Astrocyte of the cerebellum (primary cell): ENCODE results near the gene CACNA1G.

Experiments used
- DNase-seq: peaks from one replicate; pipeline ENCODE4 v3.0.0-alpha.2; 2011; ENCODE audit warnings: low read depth
- H3K4me3 ChIP-seq: 2 replicates; pipeline ENCODE4 v1.5.1; 2011; ENCODE audit warnings: mild to moderate bottlenecking, low read depth, low read length, moderate library complexity
- in situ Hi-C: cut with HindIII; loops from 2 replicates; pipeline ENCODE4 v1.10.0; 2017; ENCODE audit warnings: low sequenced_read_pairs
- TF ChIP-seq, protein P1 (sequence below): IDR thresholded peaks from 2 replicates; pipeline ENCODE4 v1.5.1; 2012; ENCODE audit warnings: low read length, low read depth, moderate library complexity, mild to moderate bottlenecking; ENCODE audit errors: missing control alignments

The CACNA1G gene

DNA sequence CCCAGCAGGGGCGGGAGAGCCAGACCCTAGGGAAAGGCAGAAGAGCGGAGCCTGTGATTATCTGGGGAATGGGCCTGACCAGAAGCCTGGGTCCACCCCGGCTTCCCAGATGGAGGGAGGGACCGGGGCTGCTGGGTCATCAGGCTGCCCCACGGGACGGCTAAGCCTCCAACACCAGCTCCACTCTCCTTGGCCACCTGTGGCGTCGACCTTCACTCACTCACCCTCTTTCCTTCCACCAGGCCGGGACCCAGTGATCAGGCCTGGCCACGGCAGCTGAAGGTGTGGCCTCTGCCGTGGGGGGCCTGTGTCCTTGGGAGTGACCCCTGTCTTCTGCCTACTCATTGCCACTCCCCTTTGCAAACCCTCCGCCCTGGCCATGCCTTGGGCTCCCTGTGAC, 51.8 kb downstream of the CACNA1G start:
- H3K4me3 ChIP-seq = no peak overlapping the region
- DNase-seq = no peak
- in situ Hi-C loops = no loop called here
- TF ChIP-seq, protein P1, sequence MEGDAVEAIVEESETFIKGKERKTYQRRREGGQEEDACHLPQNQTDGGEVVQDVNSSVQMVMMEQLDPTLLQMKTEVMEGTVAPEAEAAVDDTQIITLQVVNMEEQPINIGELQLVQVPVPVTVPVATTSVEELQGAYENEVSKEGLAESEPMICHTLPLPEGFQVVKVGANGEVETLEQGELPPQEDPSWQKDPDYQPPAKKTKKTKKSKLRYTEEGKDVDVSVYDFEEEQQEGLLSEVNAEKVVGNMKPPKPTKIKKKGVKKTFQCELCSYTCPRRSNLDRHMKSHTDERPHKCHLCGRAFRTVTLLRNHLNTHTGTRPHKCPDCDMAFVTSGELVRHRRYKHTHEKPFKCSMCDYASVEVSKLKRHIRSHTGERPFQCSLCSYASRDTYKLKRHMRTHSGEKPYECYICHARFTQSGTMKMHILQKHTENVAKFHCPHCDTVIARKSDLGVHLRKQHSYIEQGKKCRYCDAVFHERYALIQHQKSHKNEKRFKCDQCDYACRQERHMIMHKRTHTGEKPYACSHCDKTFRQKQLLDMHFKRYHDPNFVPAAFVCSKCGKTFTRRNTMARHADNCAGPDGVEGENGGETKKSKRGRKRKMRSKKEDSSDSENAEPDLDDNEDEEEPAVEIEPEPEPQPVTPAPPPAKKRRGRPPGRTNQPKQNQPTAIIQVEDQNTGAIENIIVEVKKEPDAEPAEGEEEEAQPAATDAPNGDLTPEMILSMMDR = no peak

DNA sequence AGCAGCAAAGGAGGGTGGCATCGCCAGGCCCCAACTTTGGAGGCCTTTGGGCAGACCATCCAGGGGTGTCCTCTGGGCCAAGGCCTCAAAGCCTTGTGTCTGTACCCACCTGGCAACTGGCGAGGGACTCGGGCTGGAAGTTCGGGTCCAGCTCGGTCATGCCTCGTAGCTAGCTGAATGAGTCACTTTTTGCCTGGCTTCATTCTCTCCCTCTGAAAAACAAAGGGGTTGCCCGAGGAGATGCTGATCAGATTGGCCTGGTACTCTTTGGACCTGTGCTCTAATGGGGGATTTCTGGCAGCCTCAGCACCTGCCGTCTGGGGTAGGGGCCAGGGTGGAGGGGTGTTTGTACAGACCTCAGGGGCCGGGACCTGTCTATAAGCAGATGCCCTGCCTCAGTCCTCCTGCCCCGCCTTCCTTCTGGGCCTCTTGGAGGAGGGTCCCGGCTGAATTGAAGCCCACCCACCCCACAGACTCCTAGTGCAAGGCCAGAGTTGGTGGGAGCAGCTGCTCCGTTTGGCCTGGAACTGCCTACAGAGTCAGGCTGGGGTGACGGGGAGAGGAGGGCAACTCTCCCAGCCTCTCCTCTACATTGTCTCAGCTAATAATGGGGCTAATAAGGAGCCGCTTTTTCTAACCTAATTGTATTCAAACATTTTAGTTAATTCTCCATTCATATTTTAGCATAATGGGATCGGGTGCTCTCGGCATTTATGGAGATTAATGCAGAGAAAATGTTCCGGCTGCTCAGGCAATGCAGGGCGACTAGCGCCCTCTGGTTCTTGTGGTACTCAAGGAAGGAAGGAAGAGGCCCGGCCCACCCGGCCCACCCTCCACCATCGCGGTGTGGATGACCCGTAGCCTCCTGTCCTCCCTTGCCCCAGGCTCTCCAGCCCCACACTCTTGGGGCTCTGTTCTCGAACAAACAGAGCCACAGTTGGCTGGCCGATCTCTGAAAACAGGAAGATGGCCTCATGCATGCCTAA, 52.8 kb downstream of the CACNA1G start:
- no peak for DNase-seq
- in situ Hi-C loops = no loop called here
- no peak overlapping the region for H3K4me3 ChIP-seq
- TF ChIP-seq, protein P1 = no peak

DNA sequence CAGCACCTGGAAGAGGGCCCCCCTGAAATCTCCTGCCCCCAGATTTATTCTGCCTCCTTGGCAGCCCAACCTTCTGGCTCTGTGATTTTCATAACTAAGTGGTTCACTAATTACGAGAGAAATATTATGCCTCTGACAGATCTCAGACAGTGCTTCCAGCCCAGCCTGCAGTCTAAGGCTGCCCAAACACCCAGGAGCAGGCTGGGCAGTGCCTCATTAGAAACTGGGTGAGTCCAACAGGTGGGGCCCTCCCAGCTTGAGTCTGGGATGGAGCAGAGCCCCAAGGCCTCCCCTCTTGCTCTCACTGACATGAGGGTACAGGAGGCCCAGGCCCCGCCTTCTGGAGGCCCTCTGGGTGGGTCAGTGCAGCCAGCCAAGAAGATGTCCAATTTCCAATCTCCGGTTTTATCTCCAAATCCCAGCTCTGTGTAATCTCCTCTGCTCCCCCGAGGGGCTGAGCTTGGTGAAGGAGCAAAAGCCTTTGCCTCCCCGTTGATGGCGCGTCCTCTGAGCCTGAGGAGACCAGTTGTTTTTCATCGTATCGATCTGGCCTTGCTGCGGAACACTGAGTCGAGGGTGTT, 54.0 kb downstream of the CACNA1G start:
- H3K4me3 ChIP-seq = no peak overlapping the region
- no peak for DNase-seq
- in situ Hi-C loops = no loop called here
- TF ChIP-seq, protein P1 = no peak

DNA sequence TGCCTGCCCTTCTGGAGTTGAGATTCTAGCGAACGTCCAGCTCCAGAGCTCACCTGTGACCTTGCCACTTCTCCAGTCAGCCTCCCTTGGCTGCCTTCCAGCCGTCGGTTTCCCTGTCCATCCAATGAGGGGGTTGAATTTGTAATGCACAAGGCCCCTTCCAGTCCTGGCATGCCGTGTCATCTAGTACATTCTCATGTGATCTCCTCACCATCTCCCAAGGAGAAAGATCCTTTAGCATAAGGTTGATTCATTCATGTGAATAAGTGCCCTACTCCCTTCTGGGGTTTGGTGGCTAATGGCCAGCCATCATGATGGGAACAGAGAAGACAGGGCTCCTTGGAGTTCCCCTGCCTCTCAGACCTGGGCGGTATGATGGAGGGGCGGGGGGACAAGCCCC, 55.3 kb downstream of the CACNA1G start:
- no peak for DNase-seq
- TF ChIP-seq, protein P1 = no peak
- no peak overlapping the region for H3K4me3 ChIP-seq
- in situ Hi-C loops = no loop called here

DNA sequence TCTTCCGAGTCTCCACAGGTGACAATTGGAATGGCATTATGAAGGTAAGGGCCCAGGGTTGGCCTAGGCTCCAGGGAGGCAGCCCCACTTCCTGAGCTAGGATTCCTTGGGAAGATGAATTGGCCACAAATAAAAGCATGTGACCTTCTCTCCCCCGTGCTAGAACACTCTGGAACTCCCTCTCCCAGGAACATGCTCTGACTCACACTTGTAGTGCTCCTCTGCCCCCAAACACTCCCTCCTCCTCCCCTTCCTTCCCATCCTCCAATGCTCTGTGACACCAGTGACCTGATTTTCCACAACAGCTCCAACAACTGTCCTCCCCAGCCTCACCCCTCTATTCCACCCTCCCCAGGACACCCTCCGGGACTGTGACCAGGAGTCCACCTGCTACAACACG, 57.8 kb downstream of the CACNA1G start:
- in situ Hi-C loops = no loop called here
- TF ChIP-seq, protein P1 = no peak
- no peak overlapping the region for H3K4me3 ChIP-seq
- DNase-seq = no peak

DNA sequence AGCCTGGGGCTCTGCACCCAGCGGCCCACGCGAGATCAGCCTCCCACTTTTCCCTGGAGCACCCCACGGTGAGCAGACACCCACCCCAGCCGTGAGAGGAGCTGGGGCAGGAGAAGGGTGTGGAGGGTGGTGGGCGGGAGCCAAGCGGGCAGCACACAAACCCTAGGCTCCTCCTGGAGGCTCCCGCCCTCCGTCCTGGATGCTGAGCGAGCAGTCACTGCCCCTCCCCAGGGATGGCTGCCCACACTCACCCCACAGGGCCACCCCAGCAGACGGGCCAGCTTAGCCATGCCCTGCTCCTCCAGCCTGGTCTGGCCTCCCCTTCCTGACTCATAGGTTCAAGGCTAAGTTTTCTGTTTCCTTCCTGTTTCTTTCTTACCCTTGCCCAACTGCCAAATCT, 58.4 kb downstream of the CACNA1G start:
- TF ChIP-seq, protein P1 = no peak
- H3K4me3 ChIP-seq = no peak overlapping the region
- DNase-seq = no peak
- in situ Hi-C loops = no loop called here
